Stimulated activated CD4-positive, alpha-beta T cell treated with anti-CD3 and anti-CD28 coated beads, Interleukin-15, amount 100 ng/mL, for 24 hours (primary cell): Measurements from ENCODE around the gene ECM1.

Experiments used
- DNase-seq: peaks from one replicate; pipeline ENCODE4 v3.0.0-alpha.2; 2020

Gene ECM1

DNA sequence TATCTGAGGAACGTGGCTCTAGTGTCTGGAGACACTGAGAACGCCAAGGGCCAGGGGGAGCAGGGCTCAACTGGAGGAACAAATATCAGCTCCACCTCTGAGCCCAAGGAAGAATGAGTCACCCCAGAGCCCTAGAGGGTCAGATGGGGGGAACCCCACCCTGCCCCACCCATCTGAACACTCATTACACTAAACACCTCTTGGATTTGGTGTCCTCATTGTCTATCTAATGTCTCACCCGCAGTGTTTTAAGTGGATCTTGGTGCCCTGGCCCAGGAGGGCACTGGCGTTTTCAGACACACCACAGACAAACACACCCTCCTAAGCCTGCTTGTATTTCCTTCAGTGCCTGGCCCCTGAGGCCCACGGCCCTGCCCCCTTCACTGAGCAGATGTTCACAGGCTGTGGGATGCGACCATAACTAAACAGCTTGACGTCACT is 5.5 kb downstream of the ECM1 start:
- DNase-seq = no peak

GRCh38 chr1:150514260-150514659 is 6.4 kb downstream of the ECM1 start:
- no peak for DNase-seq

GRCh38 chr1:150514913-150515327 is 7.0 kb downstream of the ECM1 start:
- DNase-seq = no peak

- peak; percentile 96 for DNase-seq
Observed at GRCh38 chr1:150515328-150516049, 7.6 kb downstream of the ECM1 start, which contains the start of gene FALEC. FALEC (plus strand) TSS chr1:150515752.

- DNase-seq = no peak
Observed at GRCh38 chr1:150516050-150516591, 8.2 kb downstream of the ECM1 start.

DNA sequence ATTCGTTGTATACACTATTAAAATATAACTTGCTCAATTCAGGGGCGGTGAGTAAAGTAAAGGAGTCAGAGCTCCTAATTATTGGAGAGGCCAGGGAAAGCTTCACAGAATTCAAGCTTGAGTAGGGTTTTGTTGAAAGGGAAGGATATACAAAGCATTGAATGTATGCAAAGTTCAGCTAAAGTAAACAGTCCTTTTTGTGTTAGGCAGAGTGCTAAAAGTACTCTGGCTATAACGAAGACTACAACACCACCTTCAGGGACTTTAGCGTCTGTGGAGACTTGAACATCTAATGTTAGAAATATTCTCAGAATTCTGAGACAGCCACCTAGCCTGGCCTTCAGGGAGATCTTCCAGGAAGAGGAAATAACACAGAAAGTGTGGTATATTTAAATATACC is 8.7 kb downstream of the ECM1 start:
- DNase-seq = no peak

DNA sequence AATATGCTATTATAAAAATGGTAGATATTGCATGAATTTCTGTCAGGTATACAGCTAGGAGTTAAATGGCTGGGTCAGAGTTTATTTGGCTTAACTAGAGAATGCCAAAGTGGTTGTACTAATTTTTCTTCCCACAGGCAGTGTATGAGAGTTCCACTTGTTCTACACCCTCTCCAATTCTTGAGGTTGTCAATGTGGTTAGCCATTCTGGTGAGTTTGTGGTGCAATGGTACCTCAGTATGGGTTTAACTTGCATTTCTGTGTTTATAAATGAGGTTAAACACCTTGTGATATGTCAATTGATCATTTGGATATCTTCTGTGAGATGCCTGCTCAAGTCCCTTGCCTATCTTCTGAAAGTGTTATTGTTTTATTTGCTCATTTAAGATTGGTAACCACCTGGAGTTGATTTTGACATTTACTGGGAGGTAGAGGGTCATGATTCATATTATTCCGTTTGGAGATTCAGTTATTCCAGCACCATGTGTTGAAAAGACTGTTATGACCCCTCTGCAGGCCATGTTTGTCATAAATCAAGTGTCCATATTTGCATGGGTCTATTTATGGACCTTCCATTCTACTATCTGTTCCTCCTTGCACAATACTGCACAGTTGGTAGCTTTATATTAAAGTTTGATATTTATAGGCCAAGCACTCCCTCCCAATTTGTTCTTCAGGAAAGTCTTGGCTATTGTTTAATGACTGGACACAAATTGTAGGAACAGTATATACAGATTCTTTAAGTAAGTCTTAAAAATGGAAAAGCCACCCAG is 13.5 kb downstream of the ECM1 start:
- no peak for DNase-seq

GRCh38 chr1:150525348-150525747 is 17.4 kb downstream of the ECM1 start:
- no peak for DNase-seq

DNA sequence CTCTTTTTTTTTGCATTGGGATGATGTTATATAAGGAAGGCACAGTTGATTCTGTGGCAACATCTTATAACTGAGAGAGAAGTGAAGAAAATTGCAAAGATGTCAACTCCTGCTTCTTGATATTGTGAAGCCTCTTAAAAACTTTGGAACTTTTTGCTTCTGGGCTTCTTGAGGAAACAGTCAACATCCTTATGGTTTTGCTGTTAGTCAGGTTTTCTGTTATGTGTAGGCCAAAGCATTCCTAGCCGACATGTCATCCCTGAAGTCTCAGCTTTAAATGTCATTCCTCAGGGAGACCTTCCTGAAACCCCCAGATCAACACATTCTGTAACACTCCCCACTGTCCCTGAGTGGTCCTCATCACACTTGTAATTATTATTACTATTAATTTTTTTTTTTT is 20.3 kb downstream of the ECM1 start:
- no peak for DNase-seq

GRCh38 chr1:150529017-150529416 is 21.1 kb downstream of the ECM1 start:
- no peak for DNase-seq

- DNase-seq = no peak
Observed at GRCh38 chr1:150530491-150531159, 22.7 kb downstream of the ECM1 start.

DNA sequence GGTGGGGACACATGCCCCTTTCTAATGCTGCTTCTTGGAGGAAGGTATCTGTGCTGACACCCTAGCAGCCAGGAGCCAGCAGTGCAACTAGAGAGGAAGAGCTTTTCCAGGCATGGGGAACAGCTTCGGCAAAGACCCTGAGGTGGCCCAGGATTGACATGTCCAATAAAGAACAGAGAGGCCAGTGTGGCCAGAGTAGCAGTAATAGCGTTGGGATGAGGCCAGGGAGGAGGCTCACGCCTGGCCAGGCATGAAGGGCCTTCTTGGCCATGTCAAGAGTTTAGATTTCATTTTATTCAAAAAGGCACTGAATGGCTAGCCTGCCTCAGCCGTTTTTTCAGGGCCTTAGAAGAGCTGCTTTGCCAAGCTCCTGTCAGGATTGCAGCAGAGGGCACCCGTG is 25.0 kb downstream of the ECM1 start:
- no peak for DNase-seq

GRCh38 chr1:150534002-150534401 is 26.1 kb downstream of the ECM1 start:
- DNase-seq = no peak

- no peak for DNase-seq
Observed at GRCh38 chr1:150535511-150536287, 27.8 kb downstream of the ECM1 start.

- DNase-seq = no peak
Observed at GRCh38 chr1:150536836-150537731, 29.2 kb downstream of the ECM1 start.

GRCh38 chr1:150537732-150538684 is 30.1 kb downstream of the ECM1 start:
- no peak for DNase-seq

GRCh38 chr1:150543500-150544143 is 35.7 kb downstream of the ECM1 start:
- no peak for DNase-seq

- no peak for DNase-seq
Observed at GRCh38 chr1:150544204-150544603, 36.3 kb downstream of the ECM1 start.

GRCh38 chr1:150545486-150546032 is 37.6 kb downstream of the ECM1 start:
- no peak for DNase-seq
